HL-60 (cell line): Measurements from ENCODE around the gene SLC10A7.

Experiments used
- POLR2AphosphoS5 ChIP-seq: IDR thresholded peaks from 2 replicates; pipeline ENCODE4 v1.6.1; 2012; ENCODE audit warnings: low read depth
- TF ChIP-seq, protein P1 (sequence below): IDR thresholded peaks from one replicate; pipeline ENCODE4 v1.5.1; 2011; ENCODE audit warnings: low read length, control low read depth, inconsistent platforms; ENCODE audit not compliant: insufficient read depth

DNA sequence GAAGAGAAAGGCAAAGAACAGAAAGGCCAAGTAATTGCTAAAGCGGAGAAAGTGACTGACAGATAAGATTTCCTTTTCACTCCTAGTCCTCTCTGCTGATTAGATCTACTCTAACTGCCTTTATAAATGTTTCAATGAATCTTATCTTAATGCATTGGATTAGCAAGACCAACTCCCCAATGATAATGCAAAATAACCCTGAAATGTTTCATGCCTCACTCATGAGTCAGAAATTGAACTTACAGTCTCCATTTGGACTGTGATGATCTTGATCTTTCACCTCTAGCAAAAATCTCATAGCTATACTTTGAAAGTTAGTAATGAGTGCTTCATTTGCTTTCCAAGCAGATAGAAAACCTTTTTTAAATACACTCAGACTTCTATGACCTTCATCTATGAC, 26.5 kb downstream of the SLC10A7 start:
- TF ChIP-seq, protein P1, sequence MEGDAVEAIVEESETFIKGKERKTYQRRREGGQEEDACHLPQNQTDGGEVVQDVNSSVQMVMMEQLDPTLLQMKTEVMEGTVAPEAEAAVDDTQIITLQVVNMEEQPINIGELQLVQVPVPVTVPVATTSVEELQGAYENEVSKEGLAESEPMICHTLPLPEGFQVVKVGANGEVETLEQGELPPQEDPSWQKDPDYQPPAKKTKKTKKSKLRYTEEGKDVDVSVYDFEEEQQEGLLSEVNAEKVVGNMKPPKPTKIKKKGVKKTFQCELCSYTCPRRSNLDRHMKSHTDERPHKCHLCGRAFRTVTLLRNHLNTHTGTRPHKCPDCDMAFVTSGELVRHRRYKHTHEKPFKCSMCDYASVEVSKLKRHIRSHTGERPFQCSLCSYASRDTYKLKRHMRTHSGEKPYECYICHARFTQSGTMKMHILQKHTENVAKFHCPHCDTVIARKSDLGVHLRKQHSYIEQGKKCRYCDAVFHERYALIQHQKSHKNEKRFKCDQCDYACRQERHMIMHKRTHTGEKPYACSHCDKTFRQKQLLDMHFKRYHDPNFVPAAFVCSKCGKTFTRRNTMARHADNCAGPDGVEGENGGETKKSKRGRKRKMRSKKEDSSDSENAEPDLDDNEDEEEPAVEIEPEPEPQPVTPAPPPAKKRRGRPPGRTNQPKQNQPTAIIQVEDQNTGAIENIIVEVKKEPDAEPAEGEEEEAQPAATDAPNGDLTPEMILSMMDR = no peak
- no peak for TF ChIP-seq POLR2AphosphoS5
